Thymus (tissue), 14 donors: Measurements from ENCODE around the gene PFN2. TPM values are rescaled to one million over a fixed set of nuclear protein-coding genes. Genes with fewer than 3 reads are reported as not detected.

Source experiments
- DNase-seq, 9 donors: peaks; one replicate each; pipeline ENCODE4 v3.0.0-alpha.2; 2013; ENCODE audit warnings: low spot score in 9 of 9, low read depth in 6 of 9, missing footprints in 1 of 9
- H3K27ac ChIP-seq, 2 donors: one replicate each; pipeline ENCODE4 v1.5.1; 2013; ENCODE audit warnings: control low read depth in 1 of 2, low read depth in 1 of 2, low read length in 1 of 2, mild to moderate bottlenecking in 1 of 2, moderate library complexity in 1 of 2
- H3K27me3 ChIP-seq, 2 donors: one replicate each; pipeline ENCODE4 v1.5.1; 2013; ENCODE audit warnings: low read length in 1 of 2; ENCODE audit not compliant: control insufficient read depth in 2 of 2, insufficient read depth in 1 of 2
- H3K36me3 ChIP-seq, 2 donors: one replicate each; pipeline ENCODE4 v1.5.1; 2013; ENCODE audit warnings: low read length in 1 of 2, mild to moderate bottlenecking in 1 of 2, moderate library complexity in 1 of 2; ENCODE audit not compliant: control insufficient read depth in 2 of 2, insufficient read depth in 2 of 2
- H3K4me1 ChIP-seq, 2 donors: one replicate each; pipeline ENCODE4 v1.5.1; 2013; ENCODE audit warnings: low read length in 2 of 2; ENCODE audit not compliant: control insufficient read depth in 2 of 2, insufficient read depth in 2 of 2
- H3K4me3 ChIP-seq, 2 donors: one replicate each; pipeline ENCODE4 v1.5.1; 2013; ENCODE audit warnings: low read length in 2 of 2, control low read depth in 1 of 2, mild to moderate bottlenecking in 1 of 2
- H3K9me3 ChIP-seq, 2 donors: one replicate each; pipeline ENCODE4 v1.5.1; 2013; ENCODE audit warnings: low read length in 1 of 2, mild to moderate bottlenecking in 1 of 2; ENCODE audit not compliant: control insufficient read depth in 2 of 2, insufficient read depth in 1 of 2
- WGBS: extraction: QIAGEN DNeasy Blood & Tissue Kit; methylation state at CpG from one replicate; pipeline ENCODE4 v1.1.7; 2013; 5-methylcytosine and 5-hydroxymethylcytosine counted together
- long read RNA-seq, 10 donors: transcript quantifications; one replicate each; lab custom pipeline, GENCODE V29; 2026
- polyA plus RNA-seq: library from polyadenylated mRNA; stranded (reverse); fragments of 200-250 nt; gene quantifications from one replicate; pipeline ENCODE4 v1.2.3, GENCODE V29; 2013
- total RNA-seq: library from RNA; stranded (reverse); fragments of 120-200 nt; gene quantifications from one replicate; pipeline ENCODE4 v1.2.4, GENCODE V29; 2013
- donor health status: healthy.

PFN2 gene
- 23.6 TPM for total RNA-seq
- polyA plus RNA-seq = 73.9 TPM
- long read RNA-seq, donor 1, partial matches to known transcripts = 0 of 1 reads
- long read RNA-seq, donor 1, other reads (novel, unspliced or antisense) = 0 of 1 reads
- long read RNA-seq, donor 2, transcript PFN2-201 (3 exons, 2,261 nt) = minor isoform, 5 of 62 reads
- long read RNA-seq, donor 2, transcript PFN2-203 (3 exons, 1,780 nt) = major isoform, 29 of 62 reads
- long read RNA-seq, donor 2, partial matches to known transcripts = 27 of 62 reads
- long read RNA-seq, donor 2, other reads (novel, unspliced or antisense) = 0 of 62 reads
- long read RNA-seq, donor 3, transcript PFN2-201 (3 exons, 2,261 nt) = minor isoform, 10 of 37 reads
- long read RNA-seq, donor 3, transcript PFN2-203 (3 exons, 1,780 nt) = major isoform, 25 of 37 reads
- long read RNA-seq, donor 3, partial matches to known transcripts = 0 of 37 reads
- long read RNA-seq, donor 3, other reads (novel, unspliced or antisense) = 0 of 37 reads
- long read RNA-seq, donor 4, transcript PFN2-201 (3 exons, 2,261 nt) = minor isoform, 6 of 29 reads
- long read RNA-seq, donor 4, transcript PFN2-203 (3 exons, 1,780 nt) = major isoform, 11 of 29 reads
- long read RNA-seq, donor 4, partial matches to known transcripts = 12 of 29 reads
- long read RNA-seq, donor 4, other reads (novel, unspliced or antisense) = 0 of 29 reads
- long read RNA-seq, donor 5, transcript PFN2-201 (3 exons, 2,261 nt) = minor isoform, 11 of 69 reads
- long read RNA-seq, donor 5, transcript PFN2-203 (3 exons, 1,780 nt) = major isoform, 55 of 69 reads
- long read RNA-seq, donor 5, partial matches to known transcripts = 0 of 69 reads
- long read RNA-seq, donor 5, other reads (novel, unspliced or antisense) = 0 of 69 reads
- long read RNA-seq, donor 6, transcript PFN2-203 (3 exons, 1,780 nt) = major isoform, 15 of 18 reads
- long read RNA-seq, donor 6, partial matches to known transcripts = 0 of 18 reads
- long read RNA-seq, donor 6, other reads (novel, unspliced or antisense) = 0 of 18 reads
- long read RNA-seq, donor 7, transcript PFN2-203 (3 exons, 1,780 nt) = major isoform, 13 of 16 reads
- long read RNA-seq, donor 7, partial matches to known transcripts = 0 of 16 reads
- long read RNA-seq, donor 7, other reads (novel, unspliced or antisense) = 0 of 16 reads
- long read RNA-seq, donor 8, transcript PFN2-203 (3 exons, 1,780 nt) = major isoform, 6 of 8 reads
- long read RNA-seq, donor 8, partial matches to known transcripts = 0 of 8 reads
- long read RNA-seq, donor 8, other reads (novel, unspliced or antisense) = 0 of 8 reads
- long read RNA-seq, donor 9, transcript PFN2-203 (3 exons, 1,780 nt) = major isoform, 11 of 14 reads
- long read RNA-seq, donor 9, partial matches to known transcripts = 0 of 14 reads
- long read RNA-seq, donor 9, other reads (novel, unspliced or antisense) = 0 of 14 reads
- long read RNA-seq, donor 10, transcript PFN2-201 (3 exons, 2,261 nt) = minor isoform, 6 of 13 reads
- long read RNA-seq, donor 10, transcript PFN2-203 (3 exons, 1,780 nt) = major isoform, 7 of 13 reads
- long read RNA-seq, donor 10, partial matches to known transcripts = 0 of 13 reads
- long read RNA-seq, donor 10, other reads (novel, unspliced or antisense) = 0 of 13 reads

- no peaks in the 10 kb centered on the region for H3K36me3 ChIP-seq
- DNase-seq = peak in 7 of 9 donors; percentile 18 to 70 (median 40)
- H3K4me1 ChIP-seq = peaks cover 0 to 7% of the 10 kb centered on the region in 2 donors
- peak within 1 kb of the TSS in 1 of 2 donors; percentile 68 for H3K27ac ChIP-seq
- under 1% methylated on average over 102 of the region's 102 CpGs for WGBS
- H3K9me3 ChIP-seq = peaks cover 0 to 3% of the 10 kb centered on the region in 2 donors
- H3K27me3 ChIP-seq = peaks cover 21 to 50% of the 10 kb centered on the region in 2 donors
- H3K4me3 ChIP-seq = peak within 1 kb of the TSS; percentile 50 to 78
Observed at GRCh38 chr3:149970716-149971402, at the start of gene PFN2. TSS of gene PFN2 (minus strand) at chr3:149970895. CDS start at chr3:149970856, 39 bp downstream.

- no peak for DNase-seq
- 95% methylated on average over 2 of the region's 2 CpGs for WGBS
- Histone ChIP-seq H3K36me3 (no peaks in the 10 kb centered on the region), H3K9me3 (no peaks in the 10 kb centered on the region), H3K4me1 (no peaks in the 10 kb centered on the region), H3K27me3 (no peaks in the 10 kb centered on the region), H3K4me3 (no peak overlapping the region), H3K27ac (no peak overlapping the region)
Observed at GRCh38 chr3:150015901-150016300, 45.2 kb upstream of the PFN2 start.

GRCh38 chr3:150014782-150015181, 44.1 kb upstream of the PFN2 start:
- Histone ChIP-seq H3K36me3 (no peaks in the 10 kb centered on the region), H3K9me3 (no peaks in the 10 kb centered on the region), H3K4me3 (no peak overlapping the region), H3K27ac (no peak overlapping the region), H3K4me1 (no peaks in the 10 kb centered on the region), H3K27me3 (no peaks in the 10 kb centered on the region)
- no peak for DNase-seq

GRCh38 chr3:150013801-150014200, 43.1 kb upstream of the PFN2 start:
- Histone ChIP-seq H3K9me3 (no peaks in the 10 kb centered on the region), H3K27ac (no peak overlapping the region), H3K27me3 (no peaks in the 10 kb centered on the region), H3K4me1 (no peaks in the 10 kb centered on the region), H3K36me3 (no peaks in the 10 kb centered on the region), H3K4me3 (no peak overlapping the region)
- DNase-seq = no peak
- WGBS = 98% methylated on average over 2 of the region's 2 CpGs

GRCh38 chr3:150006794-150007193, 36.1 kb upstream of the PFN2 start:
- Histone ChIP-seq H3K4me1 (no peaks in the 10 kb centered on the region), H3K27me3 (no peaks in the 10 kb centered on the region), H3K9me3 (no peaks in the 10 kb centered on the region), H3K27ac (no peak overlapping the region), H3K36me3 (no peaks in the 10 kb centered on the region), H3K4me3 (no peak overlapping the region)
- DNase-seq = no peak

GRCh38 chr3:150005243-150006112, 34.8 kb upstream of the PFN2 start:
- no peak overlapping the region for H3K27ac ChIP-seq
- WGBS = 72% methylated on average over 4 of the region's 4 CpGs
- no peaks in the 10 kb centered on the region for H3K9me3 ChIP-seq
- no peak for DNase-seq
- H3K27me3 ChIP-seq = no peaks in the 10 kb centered on the region
- H3K4me1 ChIP-seq = no peaks in the 10 kb centered on the region
- no peaks in the 10 kb centered on the region for H3K36me3 ChIP-seq
- H3K4me3 ChIP-seq = no peak overlapping the region

- DNase-seq = no peak
- no peaks in the 10 kb centered on the region for H3K36me3 ChIP-seq
- no peaks in the 10 kb centered on the region for H3K9me3 ChIP-seq
- H3K4me3 ChIP-seq = no peak overlapping the region
- H3K27ac ChIP-seq = no peak overlapping the region
- H3K27me3 ChIP-seq = no peaks in the 10 kb centered on the region
- H3K4me1 ChIP-seq = no peaks in the 10 kb centered on the region
Observed at GRCh38 chr3:150000641-150001040, 29.9 kb upstream of the PFN2 start.
